ENCODE measurements around the gene VPS33A. TPM values are rescaled to one million over a fixed set of nuclear protein-coding genes. Genes with fewer than 3 reads are reported as not detected.

The VPS33A gene
- total and polyA plus RNA-seq, 2 of the 8 experiments (the other 6 are each of a cell fraction or from before 2014, with no cell fraction given), result 16.4 to 41.8 TPM

GRCh38 chr12:122291431-122291830 lies 25.1 kb upstream of the VPS33A start:
- Histone ChIP-seq H3K79me2 (ENCODE audit: control insufficient read depth in 1 of 2, insufficient read depth in 2 of 2, low read length in 2 of 2) (no peaks in the 10 kb centered on the region), H2BK20ac (ENCODE audit: low read length) (no peak overlapping the region), H3K56ac (replicated peaks; ENCODE audit: insufficient read length, low read depth, low read length) (no peak overlapping the region), H3K27me3 (replicated peaks in 1 of 4; ENCODE audit: control insufficient read depth in 3 of 4, extremely low read depth in 1 of 4, insufficient read depth in 3 of 4, low read length in 3 of 4) (no peaks in the 10 kb centered on the region; a peak in 1 of 7 replicates), H2BK15ac (ENCODE audit: low read length) (no peak overlapping the region), H4K8ac (ENCODE audit: extremely low read depth, insufficient read depth, low read length) (no peak overlapping the region), H2BK12ac (ENCODE audit: low read depth, low read length) (no peak overlapping the region), H3K36me3 (ENCODE audit: control insufficient read depth in 2 of 4, insufficient read depth in 4 of 4, low read length in 3 of 4) (no peaks in the 10 kb centered on the region), H2BK120ac (replicated peaks; ENCODE audit: low read depth, low read length) (no peak overlapping the region), H3K4me2 (ENCODE audit: insufficient read depth in 1 of 2, low read depth in 2 of 2, low read length in 2 of 2) (no peak overlapping the region), H3K4me1 (replicated peaks in 1 of 4; ENCODE audit: control insufficient read depth in 3 of 4, insufficient read depth in 4 of 4, low read length in 3 of 4) (no peaks in the 10 kb centered on the region), H3K27ac (ENCODE audit: low read depth, low read length) (no peak overlapping the region), H3K9me3 (ENCODE audit: insufficient read depth in 2 of 2, low read depth in 1 of 2, low read length in 1 of 2) (no peaks in the 10 kb centered on the region), H4K5ac (ENCODE audit: insufficient read length, low read depth, low read length) (no peak overlapping the region), H3K14ac (ENCODE audit: insufficient read length) (no peak overlapping the region), H2BK5ac (ENCODE audit: low read depth, low read length) (no peak overlapping the region), H3K4me3 (ENCODE audit: extremely low read depth in 1 of 4, insufficient read depth in 2 of 4, low read depth in 3 of 4, low read length in 4 of 4) (no peak overlapping the region), H3K23ac (ENCODE audit: insufficient read length) (no peak overlapping the region), H3K18ac (ENCODE audit: extremely low read depth, low read length) (no peak overlapping the region), H3K79me1 (ENCODE audit: low read depth, low read length) (no peaks in the 10 kb centered on the region), H2AK5ac (ENCODE audit: low read depth, low read length) (no peak overlapping the region), H3K4ac (replicated peaks; ENCODE audit: insufficient read length, low read depth, low read length) (no peak overlapping the region), H4K91ac (replicated peaks; ENCODE audit: insufficient read length, low read length) (no peak overlapping the region), H3K9ac (replicated peaks in 1 of 4; ENCODE audit: extremely low read depth in 1 of 4, low read depth in 3 of 4, low read length in 3 of 4) (no peak overlapping the region), H2AFZ (ENCODE audit: low read length) (no peak overlapping the region), H3K23me2 (ENCODE audit: low read depth, low read length) (no peaks in the 10 kb centered on the region), H4K20me1 (replicated peaks in 1 of 2; ENCODE audit: control insufficient read depth in 1 of 2, insufficient read depth in 2 of 2, low read length in 2 of 2) (no peaks in the 10 kb centered on the region)
- 92% methylated on average over 8 of the region's 8 CpGs; no CpG with 5 or more reads in 1 of the 2 experiments for WGBS, 2 experiments (ENCODE audit: extremely low coverage in 1 of 2, insufficient coverage in 1 of 2, insufficient read length in 1 of 2, insufficient replicate concordance in 2 of 2, low coverage in 1 of 2, low lambda C conversion rate in 2 of 2, missing lambda C conversion rate in 1 of 2)
- CTCF ChIA-PET (ENCODE audit: partially characterized antibody), result interaction anchor here (0.6 kb wide), 1 partner anchor 233 kb away, joined by 3 read pairs; no protein-coding TSS in a partner anchor
- FAIRE-seq, result no peak
- no peak for DNase-seq (ENCODE audit: low read depth in 1 of 2, low spot score in 2 of 2)
- POLR2A ChIA-PET (ENCODE audit: partially characterized antibody), result no interaction called here
- TF ChIP-seq BRCA1 (IDR thresholded peaks at IDR 0.05; ENCODE audit: low read depth, low read length) (no peak), RXRA (IDR thresholded peaks at IDR 0.05; ENCODE audit: insufficient read depth, low read depth, low read length) (no peak), GTF2F1 (IDR thresholded peaks at IDR 0.05; ENCODE audit: borderline replicate concordance, low read depth, low read length) (no peak), RBBP5 (IDR thresholded peaks at IDR 0.05; ENCODE audit: borderline replicate concordance, low read depth, low read length) (no peak), TCF12 (IDR thresholded peaks at IDR 0.05; ENCODE audit: low read depth, low read length) (no peak), MAFK (IDR thresholded peaks at IDR 0.05; ENCODE audit: low read depth, low read length) (no peak), CBX5 (IDR thresholded peaks at IDR 0.05; ENCODE audit: low read depth, low read length) (no peak), HDAC2 (IDR thresholded peaks at IDR 0.05; ENCODE audit: borderline replicate concordance in 1 of 2, low read depth in 2 of 2, low read length in 2 of 2) (no peak), ATF2 (IDR thresholded peaks at IDR 0.05; ENCODE audit: low read length) (no peak), TAF7 (optimal IDR thresholded peaks at IDR 0.05; ENCODE audit: borderline replicate concordance, low read depth, low read length) (no peak), CTBP2 (IDR thresholded peaks at IDR 0.05; ENCODE audit: borderline replicate concordance, insufficient read depth, insufficient read length, low read length) (no peak), KDM5A (IDR thresholded peaks at IDR 0.05; ENCODE audit: low read length) (no peak)
